ENCODE results near the gene SYNJ2. TPM values are rescaled to one million over a fixed set of nuclear protein-coding genes. Genes with fewer than 3 reads are reported as not detected.

SYNJ2 gene
- total RNA-seq, 1 donor from 2014 or later: 31.8 TPM

- Histone ChIP-seq H4K20me1 (ENCODE audit: insufficient read depth, low read length) (no peaks in the 10 kb centered on the region), H3K79me2 (ENCODE audit: insufficient read depth, low read length) (peaks cover 31% of the 10 kb centered on the region), H3K9me3 (ENCODE audit: insufficient read depth, low read depth, low read length) (no peaks in the 10 kb centered on the region), H3K27ac (ENCODE audit: low read depth, low read length) (peak overlapping the region; percentile 97), H3K36me3 (ENCODE audit: insufficient read depth, low read length) (peaks cover 57% of the 10 kb centered on the region), H3K4me3 (ENCODE audit: insufficient read depth, low read depth, low read length) (peak overlapping the region; percentile 20), H3K4me1 (ENCODE audit: insufficient read depth, low read length) (peaks cover 38% of the 10 kb centered on the region), H3K4me2 (ENCODE audit: low read length) (peak overlapping the region; percentile 70), H2AFZ (ENCODE audit: low read depth, low read length) (no peak overlapping the region), H3K9ac (ENCODE audit: low read length) (peak overlapping the region; percentile 80), H3K27me3 (ENCODE audit: insufficient read depth, low read length) (no peaks in the 10 kb centered on the region)
- FAIRE-seq (no peak), DNase-seq (ENCODE audit: low read depth) (no peak)
- no peak overlapping the region for H3K4me3 Mint-ChIP-seq (ENCODE audit: unreplicated experiment)
- H3K4me1 Mint-ChIP-seq (ENCODE audit: low read depth, unreplicated experiment): peaks cover 23% of the 10 kb centered on the region
- H3K27ac Mint-ChIP-seq (ENCODE audit: unreplicated experiment): no peak overlapping the region
- H3K9me3 Mint-ChIP-seq (ENCODE audit: unreplicated experiment): no peaks in the 10 kb centered on the region
- TF ChIP-seq CTCF (IDR thresholded peaks at IDR 0.05; ENCODE audit: insufficient read depth, low read depth, low read length): no peak
- TF ChIP-seq EZH2 (IDR thresholded peaks at IDR 0.05; ENCODE audit: insufficient read depth, low read length): no peak
- H3K36me3 Mint-ChIP-seq (ENCODE audit: low read depth, unreplicated experiment): peaks cover 27% of the 10 kb centered on the region
- no peaks in the 10 kb centered on the region for H3K27me3 Mint-ChIP-seq (ENCODE audit: low read depth, unreplicated experiment)
Measured at GRCh38 chr6:158068156-158068892, 86.7 kb downstream of the SYNJ2 start.

GRCh38 chr6:158068893-158069799 is 87.5 kb downstream of the SYNJ2 start:
- Histone ChIP-seq H3K4me1 (ENCODE audit: insufficient read depth, low read length) (peaks cover 38% of the 10 kb centered on the region), H3K9ac (ENCODE audit: low read length) (peak overlapping the region; percentile 80), H3K4me2 (ENCODE audit: low read length) (peak overlapping the region; percentile 70), H3K4me3 (ENCODE audit: insufficient read depth, low read depth, low read length) (peak overlapping the region; percentile 20), H2AFZ (ENCODE audit: low read depth, low read length) (no peak overlapping the region), H3K27me3 (ENCODE audit: insufficient read depth, low read length) (no peaks in the 10 kb centered on the region), H3K79me2 (ENCODE audit: insufficient read depth, low read length) (peaks cover 29% of the 10 kb centered on the region), H4K20me1 (ENCODE audit: insufficient read depth, low read length) (no peaks in the 10 kb centered on the region), H3K27ac (ENCODE audit: low read depth, low read length) (peak overlapping the region; percentile 97), H3K36me3 (ENCODE audit: insufficient read depth, low read length) (peaks cover 59% of the 10 kb centered on the region), H3K9me3 (ENCODE audit: insufficient read depth, low read depth, low read length) (no peaks in the 10 kb centered on the region)
- Mint-ChIP-seq H3K27ac (ENCODE audit: unreplicated experiment) (peak overlapping the region; percentile 12), H3K36me3 (ENCODE audit: low read depth, unreplicated experiment) (peaks cover 23% of the 10 kb centered on the region), H3K4me1 (ENCODE audit: low read depth, unreplicated experiment) (peaks cover 23% of the 10 kb centered on the region), H3K9me3 (ENCODE audit: unreplicated experiment) (no peaks in the 10 kb centered on the region), H3K4me3 (ENCODE audit: unreplicated experiment) (no peak overlapping the region), H3K27me3 (ENCODE audit: low read depth, unreplicated experiment) (no peaks in the 10 kb centered on the region)
- TF ChIP-seq EZH2 (IDR thresholded peaks at IDR 0.05; ENCODE audit: insufficient read depth, low read length) (no peak), CTCF (IDR thresholded peaks at IDR 0.05; ENCODE audit: insufficient read depth, low read depth, low read length) (no peak)
- DNase-seq (ENCODE audit: low read depth) (peak; percentile 68), FAIRE-seq (peak; percentile 56)

Data from astrocyte (in vitro differentiated cells and primary cell).